Measurements from ENCODE around the gene YARS1. TPM values are rescaled to one million over a fixed set of nuclear protein-coding genes. Genes with fewer than 3 reads are reported as not detected.
A peak's percentile ranks its signal among the peaks of the same experiment; 100 is the strongest.

The YARS1 gene
- total and polyA plus RNA-seq, 3 donors from 2014 or later, result 79.8 to 110 (median 96.6) TPM

- TF ChIP-seq CTCF (IDR thresholded peaks at IDR 0.05) (no peak), POLR2A (IDR thresholded peaks at IDR 0.05) (no peak)
- H3K36me3 ChIP-seq (ENCODE audit: low read depth, missing control alignments), result no peaks in the 10 kb centered on the region
- intact Hi-C loops (cut with DNase I; ENCODE audit: low total_unique reads), result no loop called here
- peak overlapping the region in 1 of 2 donors; percentile 80 for H3K27ac ChIP-seq
- no peak for DNase-seq
- H3K9me3 ChIP-seq, result no peaks in the 10 kb centered on the region
- no peak overlapping the region for H3K4me3 ChIP-seq
- peaks cover 18% of the 10 kb centered on the region for H3K4me1 ChIP-seq
- no peaks in the 10 kb centered on the region for H3K27me3 ChIP-seq
Measured at GRCh38 chr1:32744071-32744425, 73.1 kb downstream of the YARS1 start.

- Histone ChIP-seq H3K4me3 (no peak overlapping the region), H3K27me3 (no peaks in the 10 kb centered on the region), H3K36me3 (ENCODE audit: low read depth, missing control alignments) (no peaks in the 10 kb centered on the region), H3K9me3 (no peaks in the 10 kb centered on the region), H3K4me1 (peaks cover 18% of the 10 kb centered on the region), H3K27ac (peak overlapping the region; percentile 78 to 80)
- DNase-seq, result no peak
- no peak for TF ChIP-seq CTCF (IDR thresholded peaks at IDR 0.05)
- TF ChIP-seq POLR2A (IDR thresholded peaks at IDR 0.05), result no peak
- WGBS, 2 donors, result 42 to 47% methylated on average over 5 to 6 of the region's 6 CpGs
- intact Hi-C loops (cut with DNase I; ENCODE audit: low total_unique reads), result no loop called here
Measured at GRCh38 chr1:32743380-32744070, 73.6 kb downstream of the YARS1 start.

GRCh38 chr1:32742956-32743355 is 74.2 kb downstream of the YARS1 start:
- TF ChIP-seq CTCF (IDR thresholded peaks at IDR 0.05) (no peak), POLR2A (IDR thresholded peaks at IDR 0.05) (no peak)
- Histone ChIP-seq H3K27ac (peak overlapping the region; percentile 78 to 80), H3K4me1 (peaks cover 18% of the 10 kb centered on the region), H3K4me3 (peak overlapping the region in 1 of 2 donors; percentile 80), H3K36me3 (ENCODE audit: low read depth, missing control alignments) (no peaks in the 10 kb centered on the region), H3K9me3 (no peaks in the 10 kb centered on the region), H3K27me3 (no peaks in the 10 kb centered on the region)
- 59 to 66% methylated on average over 4 of the region's 4 CpGs for WGBS, 2 donors
- intact Hi-C loops (cut with DNase I; ENCODE audit: low total_unique reads), result no loop called here
- no peak for DNase-seq

GRCh38 chr1:32742199-32742947 is 74.8 kb downstream of the YARS1 start:
- Histone ChIP-seq H3K27me3 (no peaks in the 10 kb centered on the region), H3K4me3 (peak overlapping the region; percentile 67 to 80), H3K4me1 (peaks cover 20% of the 10 kb centered on the region), H3K27ac (peak overlapping the region; percentile 78 to 80), H3K36me3 (ENCODE audit: low read depth, missing control alignments) (no peaks in the 10 kb centered on the region), H3K9me3 (no peaks in the 10 kb centered on the region)
- TF ChIP-seq CTCF (IDR thresholded peaks at IDR 0.05) (no peak), POLR2A (IDR thresholded peaks at IDR 0.05) (no peak)
- intact Hi-C loops (cut with DNase I; ENCODE audit: low total_unique reads), result no loop called here
- WGBS, 2 donors, result 22 to 26% methylated on average over 3 to 26 of the region's 28 CpGs
- no peak for DNase-seq
